ACHN (cell line): Measurements from ENCODE around the gene TMEM132D.

Experiments used
- DNase-seq: peaks from one replicate; pipeline ENCODE4 v3.0.0-alpha.2; 2015
- in situ Hi-C: cut with HindIII; loops from 2 replicates; pipeline ENCODE4 v1.10.0; 2017; ENCODE audit warnings: low sequenced_read_pairs, low pct_ligation_motif_present, low pct_unique_long_range_greater_than_20kb

The TMEM132D gene

GRCh38 chr12:129371268-129371667 lies 532.6 kb downstream of the TMEM132D start:
- in situ Hi-C loops = no loop called here
- DNase-seq = no peak

- in situ Hi-C loops = no loop called here
- DNase-seq = no peak
Measured at GRCh38 chr12:129366656-129367055, 537.2 kb downstream of the TMEM132D start.

GRCh38 chr12:129363041-129363440 lies 540.8 kb downstream of the TMEM132D start:
- in situ Hi-C loops = no loop called here
- DNase-seq = no peak

- no peak for DNase-seq
- in situ Hi-C loops = no loop called here
Measured at GRCh38 chr12:129357233-129357632, 546.6 kb downstream of the TMEM132D start.

- no peak for DNase-seq
- in situ Hi-C loops = no loop called here
Measured at GRCh38 chr12:129351481-129351880, 552.3 kb downstream of the TMEM132D start.

GRCh38 chr12:129339336-129339735 lies 564.5 kb downstream of the TMEM132D start:
- DNase-seq = no peak
- in situ Hi-C loops = no loop called here

GRCh38 chr12:129337413-129337812 lies 566.4 kb downstream of the TMEM132D start:
- in situ Hi-C loops = no loop called here

GRCh38 chr12:129335773-129336172 lies 568.1 kb downstream of the TMEM132D start:
- in situ Hi-C loops = no loop called here
- no peak for DNase-seq

More at GRCh38 chr12:129337413-129337812, 566.4 kb downstream of the TMEM132D start:
- DNase-seq = no peak

- in situ Hi-C loops = no loop called here
- no peak for DNase-seq
Measured at GRCh38 chr12:129332286-129332685, 571.5 kb downstream of the TMEM132D start.

GRCh38 chr12:129331356-129332085 lies 572.3 kb downstream of the TMEM132D start:
- DNase-seq = no peak
- in situ Hi-C loops = no loop called here

GRCh38 chr12:129328235-129328634 lies 575.6 kb downstream of the TMEM132D start:
- no peak for DNase-seq
- in situ Hi-C loops = no loop called here

GRCh38 chr12:129325566-129325965 lies 578.3 kb downstream of the TMEM132D start:
- in situ Hi-C loops = no loop called here
- no peak for DNase-seq

GRCh38 chr12:129312048-129312447 lies 591.8 kb downstream of the TMEM132D start:
- in situ Hi-C loops = no loop called here
- no peak for DNase-seq

- in situ Hi-C loops = no loop called here
Measured at GRCh38 chr12:129310346-129310745, 593.5 kb downstream of the TMEM132D start.

GRCh38 chr12:129305851-129306250 lies 598.0 kb downstream of the TMEM132D start:
- in situ Hi-C loops = no loop called here
- DNase-seq = no peak

More at GRCh38 chr12:129310346-129310745, 593.5 kb downstream of the TMEM132D start:
- no peak for DNase-seq

GRCh38 chr12:129304529-129304928 lies 599.3 kb downstream of the TMEM132D start:
- in situ Hi-C loops = no loop called here
- no peak for DNase-seq

GRCh38 chr12:129300011-129300410 lies 603.8 kb downstream of the TMEM132D start:
- DNase-seq = no peak
- in situ Hi-C loops = no loop called here

- DNase-seq = no peak
- in situ Hi-C loops = no loop called here
Measured at GRCh38 chr12:129298921-129299320, 604.9 kb downstream of the TMEM132D start.

- DNase-seq = no peak
- in situ Hi-C loops = no loop called here
Measured at GRCh38 chr12:129296671-129297070, 607.2 kb downstream of the TMEM132D start.

GRCh38 chr12:129294868-129295267 lies 609.0 kb downstream of the TMEM132D start:
- DNase-seq = no peak
- in situ Hi-C loops = no loop called here
